Uterus (tissue), 2 donors: Measurements from ENCODE around the gene S100A1.

Experiments used
- CTCF ChIP-seq, 4 experiments: fragments of 200-600 bp in 2 of 4; fragments of 450-650 bp in 2 of 4; sonication (generic) in 2 of 4; IDR thresholded peaks; one replicate each; pipeline ENCODE4 v1.5.1; 2016 to 2019; ENCODE audit warnings: antibody characterized with exemption in 4 of 4, mild to moderate bottlenecking in 2 of 4, moderate library complexity in 1 of 4
- POLR2A ChIP-seq, 2 donors: fragments of 450-650 bp; IDR thresholded peaks; one replicate each; pipeline ENCODE4 v1.6.1; 2016; ENCODE audit warnings: antibody characterized with exemption in 2 of 2, mild to moderate bottlenecking in 1 of 2, moderate library complexity in 1 of 2

DNA sequence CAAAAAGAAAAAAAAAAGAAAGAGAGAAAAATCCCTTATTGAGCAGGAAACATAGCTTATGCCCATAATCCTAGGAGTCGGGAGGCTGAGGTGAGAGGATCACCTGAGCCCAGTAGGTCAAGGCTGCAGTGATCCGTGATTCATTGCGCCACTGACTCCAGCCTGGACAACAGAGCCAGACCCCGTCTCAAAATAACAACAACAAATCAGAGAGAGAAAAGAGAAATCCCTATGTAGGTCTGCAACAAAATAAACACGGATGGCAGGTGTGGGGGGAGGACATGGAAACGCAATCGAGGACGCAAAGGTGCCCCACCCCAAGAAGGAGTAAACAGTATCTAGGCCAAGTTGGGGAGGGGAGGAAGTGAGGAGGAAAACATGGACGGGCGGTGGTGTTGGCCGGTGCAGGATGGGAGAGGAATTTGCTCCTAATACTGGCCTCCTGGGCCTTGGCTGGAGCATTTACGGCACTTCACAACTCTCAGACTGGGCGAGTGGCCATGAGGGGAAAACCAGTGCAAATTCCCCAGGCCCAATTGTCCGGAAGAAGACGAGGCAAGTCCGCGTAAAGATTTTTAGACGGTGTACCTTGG lies 5.0 kb downstream of the S100A1 start:
- TF ChIP-seq CTCF (IDR thresholded peaks at IDR 0.05) (no peak), POLR2A (IDR thresholded peaks at IDR 0.05) (no peak)
